GM23248 (cell line): ENCODE data around the gene CDC37.

Experiments
- EZH2 ChIP-seq: fragments of 200-600 bp; sonication (generic); IDR thresholded peaks from 2 replicates; pipeline ENCODE4 v1.6.1; 2018; ENCODE audit warnings: antibody characterized with exemption, mild to moderate bottlenecking; ENCODE audit not compliant: insufficient read depth, poor library complexity, severe bottlenecking
- EZH2phosphoT487 ChIP-seq: fragments of 200-600 bp; sonication (generic); IDR thresholded peaks from 2 replicates; pipeline ENCODE4 v1.6.1; 2018; ENCODE audit warnings: antibody characterized with exemption, moderate library complexity, mild to moderate bottlenecking, low read depth; ENCODE audit not compliant: insufficient read depth

DNA sequence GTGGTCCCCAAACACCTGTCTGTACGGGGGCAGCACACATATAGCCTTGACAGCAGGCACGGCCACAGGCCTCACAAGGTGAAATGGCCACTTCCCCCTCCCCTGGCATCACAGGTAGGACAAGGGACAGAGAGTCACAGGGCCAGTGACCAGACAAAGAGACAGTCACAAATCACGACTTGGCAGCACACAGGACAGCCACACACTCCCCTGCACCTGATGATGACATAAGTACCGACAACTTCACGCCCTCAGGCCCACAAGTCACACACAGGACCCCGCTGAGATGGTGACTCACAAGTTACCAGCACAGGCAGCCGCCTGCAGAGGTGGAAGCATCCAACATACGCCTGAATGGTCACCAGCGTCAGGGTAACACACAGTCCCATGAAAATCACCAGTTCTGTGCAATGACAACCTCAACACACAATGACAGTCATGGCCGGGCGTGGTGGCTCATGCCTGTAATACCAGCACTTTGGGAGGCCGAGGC is 39.5 kb downstream of the CDC37 start:
- TF ChIP-seq EZH2phosphoT487, result no peak
- no peak for TF ChIP-seq EZH2
